ENCODE data around the gene ZIC4.

The ZIC4 gene

GRCh38 chr3:147391781-147392624 is 14.3 kb downstream of the ZIC4 start:
- DNase-seq (ENCODE audit: low read depth in 2 of 3, low spot score in 1 of 3) = no peak

- DNase-seq (ENCODE audit: low read depth in 2 of 3, low spot score in 1 of 3) = no peak
Measured at GRCh38 chr3:147390589-147391569, 15.5 kb downstream of the ZIC4 start.

GRCh38 chr3:147389717-147390116 is 16.6 kb downstream of the ZIC4 start:
- DNase-seq (ENCODE audit: low read depth in 2 of 3, low spot score in 1 of 3) = no peak

GRCh38 chr3:147388700-147389580 is 17.4 kb downstream of the ZIC4 start:
- no peak for DNase-seq (ENCODE audit: low read depth in 2 of 3, low spot score in 1 of 3)

GRCh38 chr3:147387885-147388699 is 18.3 kb downstream of the ZIC4 start:
- no peak for DNase-seq (ENCODE audit: low read depth in 2 of 3, low spot score in 1 of 3)

- no peak for DNase-seq (ENCODE audit: low read depth in 2 of 3, low spot score in 1 of 3)
Measured at GRCh38 chr3:147387291-147387884, 19.0 kb downstream of the ZIC4 start.

- no peak for DNase-seq (ENCODE audit: low read depth in 2 of 3, low spot score in 1 of 3)
Measured at GRCh38 chr3:147385059-147386012, 21.0 kb downstream of the ZIC4 start.

GRCh38 chr3:147384210-147385058 is 21.9 kb downstream of the ZIC4 start:
- DNase-seq (ENCODE audit: low read depth in 2 of 3, low spot score in 1 of 3) = no peak

GRCh38 chr3:147383617-147384016 is 22.7 kb downstream of the ZIC4 start:
- DNase-seq (ENCODE audit: low read depth in 2 of 3, low spot score in 1 of 3) = no peak

- no peak for DNase-seq (ENCODE audit: low read depth in 2 of 3, low spot score in 1 of 3)
Measured at GRCh38 chr3:147381596-147381995, 24.7 kb downstream of the ZIC4 start.

- no peak for DNase-seq (ENCODE audit: low read depth in 2 of 3, low spot score in 1 of 3)
Measured at GRCh38 chr3:147380977-147381376, 25.4 kb downstream of the ZIC4 start.

GRCh38 chr3:147380387-147380951 is 25.9 kb downstream of the ZIC4 start:
- no peak for DNase-seq (ENCODE audit: low read depth in 2 of 3, low spot score in 1 of 3)

- no peak for DNase-seq (ENCODE audit: low read depth in 2 of 3, low spot score in 1 of 3)
Measured at GRCh38 chr3:147379651-147380050, 26.7 kb downstream of the ZIC4 start.

GRCh38 chr3:147377412-147378367 is 28.7 kb downstream of the ZIC4 start:
- no peak for DNase-seq (ENCODE audit: low read depth in 2 of 3, low spot score in 1 of 3)

GRCh38 chr3:147373301-147373700 is 33.0 kb downstream of the ZIC4 start:
- DNase-seq (ENCODE audit: low read depth in 2 of 3, low spot score in 1 of 3) = no peak

- DNase-seq (ENCODE audit: low read depth in 2 of 3, low spot score in 1 of 3) = no peak
Measured at GRCh38 chr3:147372525-147373027, 33.8 kb downstream of the ZIC4 start.
